Natural killer cell (primary cell): ENCODE data around the gene ZFYVE21. TPM values are rescaled to one million over a fixed set of nuclear protein-coding genes. Genes with fewer than 3 reads are reported as not detected.
"Not testable (repeated sequence)": the region's sequence is repeated elsewhere in the genome, so short reads cannot be mapped to it uniquely, and the experiment has no call there.

ENCODE experiments used
- ATAC-seq, 3 donors: fragments of 150-1000 bp in 2 of 3; fragments of 200-7000 bp in 1 of 3; cut with Tn5 transposase; 1 replicate in 1 of 3; 2 replicates in 2 of 3; pipeline ENCODE4 v1.10.0; 2021; ENCODE audit warnings: mild to moderate bottlenecking in 2 of 3, moderate library complexity in 2 of 3
- DNase-seq, 2 donors: peaks; one replicate each; pipeline versions ENCODE4 v3.0.0 to v3.0.0-alpha.2; 2013 to 2021; ENCODE audit warnings: mixed read lengths in 1 of 2
- H3K27ac ChIP-seq: one replicate; pipeline ENCODE4 v1.5.1; 2013; ENCODE audit warnings: mild to moderate bottlenecking, low read length
- H3K27me3 ChIP-seq: one replicate; pipeline ENCODE4 v1.6.1; 2013; ENCODE audit warnings: low read length; ENCODE audit not compliant: control insufficient read depth, insufficient read depth
- H3K36me3 ChIP-seq: one replicate; pipeline ENCODE4 v1.6.1; 2013; ENCODE audit warnings: low read length; ENCODE audit not compliant: control insufficient read depth, insufficient read depth
- H3K4me1 ChIP-seq: one replicate; pipeline ENCODE4 v1.6.1; 2013; ENCODE audit warnings: low read length; ENCODE audit not compliant: control insufficient read depth, insufficient read depth
- H3K4me3 ChIP-seq: one replicate; pipeline ENCODE4 v1.5.1; 2013; ENCODE audit warnings: low read length
- H3K9me3 ChIP-seq: one replicate; pipeline ENCODE4 v1.6.1; 2013; ENCODE audit warnings: low read length; ENCODE audit not compliant: control insufficient read depth, insufficient read depth
- H3K27ac Mint-ChIP-seq, 2 donors: one replicate each; pipeline ENCODE4 v1.8.0; 2022; ENCODE audit warnings: mild to moderate bottlenecking in 2 of 2, mixed read lengths in 2 of 2, moderate library complexity in 1 of 2
- H3K27me3 Mint-ChIP-seq, 2 donors: one replicate each; pipeline ENCODE4 v1.8.0; 2022; ENCODE audit warnings: low read depth in 2 of 2, mixed read lengths in 2 of 2
- H3K36me3 Mint-ChIP-seq: one replicate; pipeline ENCODE4 v1.8.0; 2022; ENCODE audit warnings: mixed read lengths
- H3K4me1 Mint-ChIP-seq, 2 donors: one replicate each; pipeline ENCODE4 v1.8.0; 2022; ENCODE audit warnings: mixed read lengths in 2 of 2
- H3K4me3 Mint-ChIP-seq: one replicate; pipeline ENCODE4 v1.8.0; 2022; ENCODE audit warnings: mild to moderate bottlenecking, moderate library complexity, mixed read lengths
- H3K9me3 Mint-ChIP-seq, 2 donors: one replicate each; pipeline ENCODE4 v1.8.0; 2022; ENCODE audit warnings: mixed read lengths in 2 of 2
- WGBS: methylation state at CpG from one replicate; pipeline ENCODE4 v1.1.7; 2013; ENCODE audit warnings: missing lambda C conversion rate; ENCODE audit not compliant: insufficient coverage; 5-methylcytosine and 5-hydroxymethylcytosine counted together
- intact Hi-C: fragments of 100-400 bp; cut with micrococcal nuclease; formaldehyde crosslinking; loops from one replicate; pipeline ENCODE4 v1.14.2; 2022
- total RNA-seq, 4 donors: library from RNA; stranded (reverse); fragments of 120-200 nt in 1 of 4; gene quantifications; one replicate each; pipeline versions ENCODE4 v1.2.3 to v1.2.4, GENCODE V29; 2013 to 2022
- TF ChIP-seq, protein P1 (sequence below): fragments of 200-600 bp; IDR thresholded peaks from one replicate; pipeline ENCODE4 v1.8.0; 2022; ENCODE audit warnings: antibody characterized with exemption

Gene ZFYVE21
- total RNA-seq, 3 donors from 2014 or later (not counting 1 experiment from before 2014, with no cell fraction given): 5.9 to 10.7 (median 8.5) TPM

DNA sequence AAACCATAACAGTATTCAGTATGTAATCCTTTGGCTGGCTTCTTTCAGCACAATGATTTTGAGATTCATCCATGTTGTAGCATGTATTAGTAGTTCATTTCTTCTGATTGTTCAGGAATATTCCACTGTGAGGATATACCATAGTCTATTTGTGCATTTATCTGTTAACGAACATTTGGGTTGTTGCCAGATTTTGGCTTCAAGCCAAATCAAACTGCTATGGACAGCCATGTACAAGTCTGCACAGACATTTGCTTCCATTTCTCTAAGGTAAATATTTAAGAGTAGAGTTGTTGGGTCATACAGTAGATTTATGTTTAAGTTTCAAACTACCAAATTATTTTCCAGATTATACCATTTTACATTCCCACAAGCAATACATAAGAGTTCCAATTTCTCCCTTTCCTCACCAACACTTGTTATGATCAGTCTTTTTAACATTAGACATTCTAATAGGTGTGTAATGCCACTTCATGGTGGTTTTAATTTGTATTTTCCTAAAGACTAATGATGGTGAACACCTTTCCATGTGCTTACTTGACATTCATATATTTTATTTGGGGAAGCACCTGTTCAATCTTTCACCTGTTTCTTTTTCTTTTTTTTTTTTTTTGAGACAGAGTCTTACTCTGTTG, 56.6 kb downstream of the ZFYVE21 start:
- Histone ChIP-seq H3K36me3 (peaks cover 3% of the 10 kb centered on the region), H3K27me3 (no peaks in the 10 kb centered on the region), H3K4me1 (no peaks in the 10 kb centered on the region), H3K4me3 (no peak overlapping the region), H3K27ac (no peak overlapping the region), H3K9me3 (no peaks in the 10 kb centered on the region)
- WGBS: 100% methylated on average over 1 of the region's 1 CpG
- DNase-seq: no peak
- no peaks in the 10 kb centered on the region for H3K4me1 Mint-ChIP-seq
- ATAC-seq: no peak
- peaks cover 0 to 2% of the 10 kb centered on the region in 2 donors for H3K9me3 Mint-ChIP-seq
- peaks cover 8% of the 10 kb centered on the region for H3K36me3 Mint-ChIP-seq
- H3K27ac Mint-ChIP-seq: no peak overlapping the region
- H3K4me3 Mint-ChIP-seq: no peak overlapping the region
- intact Hi-C loops: no loop called here
- H3K27me3 Mint-ChIP-seq: no peaks in the 10 kb centered on the region
- TF ChIP-seq, protein P1, sequence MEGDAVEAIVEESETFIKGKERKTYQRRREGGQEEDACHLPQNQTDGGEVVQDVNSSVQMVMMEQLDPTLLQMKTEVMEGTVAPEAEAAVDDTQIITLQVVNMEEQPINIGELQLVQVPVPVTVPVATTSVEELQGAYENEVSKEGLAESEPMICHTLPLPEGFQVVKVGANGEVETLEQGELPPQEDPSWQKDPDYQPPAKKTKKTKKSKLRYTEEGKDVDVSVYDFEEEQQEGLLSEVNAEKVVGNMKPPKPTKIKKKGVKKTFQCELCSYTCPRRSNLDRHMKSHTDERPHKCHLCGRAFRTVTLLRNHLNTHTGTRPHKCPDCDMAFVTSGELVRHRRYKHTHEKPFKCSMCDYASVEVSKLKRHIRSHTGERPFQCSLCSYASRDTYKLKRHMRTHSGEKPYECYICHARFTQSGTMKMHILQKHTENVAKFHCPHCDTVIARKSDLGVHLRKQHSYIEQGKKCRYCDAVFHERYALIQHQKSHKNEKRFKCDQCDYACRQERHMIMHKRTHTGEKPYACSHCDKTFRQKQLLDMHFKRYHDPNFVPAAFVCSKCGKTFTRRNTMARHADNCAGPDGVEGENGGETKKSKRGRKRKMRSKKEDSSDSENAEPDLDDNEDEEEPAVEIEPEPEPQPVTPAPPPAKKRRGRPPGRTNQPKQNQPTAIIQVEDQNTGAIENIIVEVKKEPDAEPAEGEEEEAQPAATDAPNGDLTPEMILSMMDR: no peak

GRCh38 chr14:103773521-103773920, 57.9 kb downstream of the ZFYVE21 start:
- no peaks in the 10 kb centered on the region for H3K9me3 ChIP-seq
- H3K36me3 Mint-ChIP-seq: peaks cover 8% of the 10 kb centered on the region

GRCh38 chr14:103775506-103775905, 59.9 kb downstream of the ZFYVE21 start:
- no peak overlapping the region for H3K4me3 Mint-ChIP-seq
- peaks cover 0 to 2% of the 10 kb centered on the region in 2 donors for H3K9me3 Mint-ChIP-seq
- H3K36me3 Mint-ChIP-seq: peaks cover 8% of the 10 kb centered on the region
- DNase-seq: no peak
- Histone ChIP-seq H3K4me3 (no peak overlapping the region), H3K27me3 (no peaks in the 10 kb centered on the region), H3K4me1 (no peaks in the 10 kb centered on the region), H3K36me3 (peaks cover 6% of the 10 kb centered on the region), H3K9me3 (no peaks in the 10 kb centered on the region), H3K27ac (no peak overlapping the region)
- 94% methylated on average over 7 of the region's 7 CpGs for WGBS
- no peak for ATAC-seq
- no peaks in the 10 kb centered on the region for H3K27me3 Mint-ChIP-seq
- TF ChIP-seq, protein P1: no peak
- intact Hi-C loops: no loop called here
- no peaks in the 10 kb centered on the region for H3K4me1 Mint-ChIP-seq
- H3K27ac Mint-ChIP-seq: no peak overlapping the region

More at GRCh38 chr14:103773521-103773920, 57.9 kb downstream of the ZFYVE21 start:
- Histone ChIP-seq H3K36me3 (peaks cover 6% of the 10 kb centered on the region), H3K4me1 (no peaks in the 10 kb centered on the region), H3K4me3 (no peak overlapping the region), H3K27me3 (no peaks in the 10 kb centered on the region), H3K27ac (no peak overlapping the region)
- H3K27ac Mint-ChIP-seq: no peak overlapping the region
- 100% methylated on average over 2 of the region's 2 CpGs for WGBS
- ATAC-seq: no peak
- peaks cover 0 to 2% of the 10 kb centered on the region in 2 donors for H3K9me3 Mint-ChIP-seq
- no peaks in the 10 kb centered on the region for H3K4me1 Mint-ChIP-seq
- H3K4me3 Mint-ChIP-seq: no peak overlapping the region
- intact Hi-C loops: no loop called here
- TF ChIP-seq, protein P1: no peak
- no peaks in the 10 kb centered on the region for H3K27me3 Mint-ChIP-seq
- no peak for DNase-seq

DNA sequence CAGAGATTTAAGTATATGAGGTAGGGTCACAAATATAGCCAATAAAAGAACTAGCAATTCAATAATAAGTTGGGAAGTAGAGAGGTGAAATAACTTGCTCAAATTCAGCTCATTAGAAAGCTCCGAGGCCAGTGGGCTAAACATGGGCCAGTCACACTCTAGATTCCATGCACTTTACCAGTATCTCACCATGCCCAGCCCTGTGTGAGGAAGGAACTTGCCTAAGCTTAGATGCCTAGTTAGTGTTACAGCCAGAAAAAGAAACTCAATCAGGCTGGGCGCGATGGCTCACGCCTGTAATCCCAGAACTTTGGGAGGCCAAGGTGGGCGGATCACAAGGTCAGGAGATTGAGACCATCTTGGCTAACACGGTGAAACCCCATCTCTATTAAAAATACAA, 60.7 kb downstream of the ZFYVE21 start:
- H3K27me3 Mint-ChIP-seq, H3K4me3 Mint-ChIP-seq, DNase-seq, intact Hi-C loops, ATAC-seq, H3K27ac ChIP-seq, H3K27me3 ChIP-seq, H3K27ac Mint-ChIP-seq, H3K36me3 ChIP-seq, H3K9me3 ChIP-seq, H3K4me1 Mint-ChIP-seq, H3K4me3 ChIP-seq, H3K4me1 ChIP-seq, H3K36me3 Mint-ChIP-seq, H3K9me3 Mint-ChIP-seq: not testable (repeated sequence)
- 99% methylated on average over 5 of the region's 6 CpGs for WGBS
